SK-N-SH (cell line): ENCODE measurements around the gene SOX18. TPM values are rescaled to one million over a fixed set of nuclear protein-coding genes. Genes with fewer than 3 reads are reported as not detected.

Experiments used
- CTCF ChIA-PET: fragments of 300-600, 350-600 bp; formaldehyde crosslinking; extraction: SDS; loops from one replicate; lab custom pipeline; 2021; lab: Yijun Ruan, JAX
- POLR2A ChIA-PET: fragments of 350-600 bp; sonication (Branson Sonifier 250); formaldehyde crosslinking; extraction: SDS; loops from one replicate; lab custom pipeline; 2020; ENCODE audit warnings: antibody characterized with exemption, inconsistent platforms; lab: Yijun Ruan, JAX
- DNase-seq: peaks from one replicate; pipeline ENCODE4 v3.0.0; 2012
- H2AFZ ChIP-seq: fragments of 200-600 bp; sonication (generic); 2 replicates; pipeline ENCODE4 v1.8.1; 2016; ENCODE audit warnings: antibody characterized with exemption, mild to moderate bottlenecking, low read depth
- H3F3A ChIP-seq: fragments of 200-600 bp; sonication (generic); replicated peaks from 2 replicates; pipeline ENCODE3; 2016; ENCODE audit warnings: antibody characterized with exemption, mild to moderate bottlenecking; ENCODE audit not compliant: insufficient read depth
- H3K27ac ChIP-seq, 2 experiments: fragments of 200-500 bp in 1 of 2; fragments of 200-600 bp in 1 of 2; sonication (Bioruptor generic) in 1 of 2; sonication (generic), shearing (Covaris generic) in 1 of 2; 2 replicates each; pipeline versions ENCODE4 v1.5.1 to v1.6.1; 2014 to 2016; ENCODE audit warnings: low read depth in 2 of 2, inconsistent platforms in 1 of 2, low read length in 1 of 2, mild to moderate bottlenecking in 1 of 2, mixed read lengths in 1 of 2
- H3K27me3 ChIP-seq: fragments of 200-600 bp; sonication (generic), shearing (Covaris generic); 2 replicates; pipeline ENCODE4 v1.6.1; 2016; ENCODE audit warnings: mixed run types; ENCODE audit not compliant: insufficient read depth
- H3K36me3 ChIP-seq, 2 experiments: fragments of 200-500 bp in 1 of 2; fragments of 200-600 bp in 1 of 2; sonication (Bioruptor generic) in 1 of 2; sonication (generic) in 1 of 2; replicated peaks in 1 of 2; 2 replicates each; pipeline versions ENCODE3 to v1.5.1; 2014 to 2016; ENCODE audit warnings: low read length in 1 of 2, mild to moderate bottlenecking in 1 of 2; ENCODE audit not compliant: insufficient read depth in 2 of 2, control insufficient read depth in 1 of 2
- H3K4me1 ChIP-seq, 2 experiments: fragments of 200-500 bp in 1 of 2; fragments of 200-600 bp in 1 of 2; sonication (Bioruptor generic) in 1 of 2; sonication (generic), shearing (Covaris generic) in 1 of 2; 2 replicates each; pipeline versions ENCODE4 v1.5.1 to v1.6.1; 2014 to 2016; ENCODE audit warnings: low read depth in 1 of 2, low read length in 1 of 2, mixed run types in 1 of 2; ENCODE audit not compliant: insufficient read depth in 2 of 2, control insufficient read depth in 1 of 2
- H3K4me2 ChIP-seq: fragments of 200-600 bp; sonication (generic), shearing (Covaris generic); 2 replicates; pipeline ENCODE4 v1.6.1; 2017; ENCODE audit warnings: mixed run types
- H3K4me3 ChIP-seq, 2 experiments: fragments of 200-500 bp in 1 of 2; fragments of 200-600 bp in 1 of 2; sonication (Bioruptor generic) in 1 of 2; sonication (generic), shearing (Covaris generic) in 1 of 2; 2 replicates each; pipeline versions ENCODE4 v1.5.1 to v1.8.1; 2014 to 2016; ENCODE audit warnings: low read depth in 2 of 2, inconsistent platforms in 1 of 2, low read length in 1 of 2, mild to moderate bottlenecking in 1 of 2, mixed read lengths in 1 of 2, moderate library complexity in 1 of 2
- H3K79me2 ChIP-seq: fragments of 200-600 bp; sonication (generic); 2 replicates; pipeline ENCODE4 v1.8.1; 2017; ENCODE audit warnings: mild to moderate bottlenecking; ENCODE audit not compliant: insufficient read depth
- H3K9ac ChIP-seq: fragments of 200-600 bp; sonication (generic); 2 replicates; pipeline ENCODE4 v1.6.1; 2017; ENCODE audit warnings: mixed run types
- H3K9me2 ChIP-seq: fragments of 200-600 bp; sonication (generic); 2 replicates; pipeline ENCODE4 v1.6.1; 2017; ENCODE audit warnings: mixed run types
- H3K9me3 ChIP-seq: fragments of 200-600 bp; sonication (generic); 2 replicates; pipeline ENCODE4 v1.6.1; 2017; ENCODE audit warnings: mixed run types, mild to moderate bottlenecking, moderate library complexity
- H4K20me1 ChIP-seq: fragments of 200-600 bp; sonication (generic); 2 replicates; pipeline ENCODE4 v1.6.1; 2017; ENCODE audit warnings: mild to moderate bottlenecking, mixed run types; ENCODE audit not compliant: insufficient read depth
- EP300 ChIP-seq, 2 experiments: IDR thresholded peaks; 2 replicates each; pipeline versions ENCODE4 v1.4.0 to v1.6.1; 2012; ENCODE audit warnings: borderline replicate concordance in 1 of 2, low read depth in 1 of 2, low read length in 1 of 2
- FOSL2 ChIP-seq: IDR thresholded peaks from 2 replicates; pipeline ENCODE4 v1.4.0; 2012; ENCODE audit warnings: low read depth, mild to moderate bottlenecking, moderate library complexity, borderline replicate concordance
- FOXM1 ChIP-seq: IDR thresholded peaks from 2 replicates; pipeline ENCODE4 v1.4.0; 2012; ENCODE audit warnings: low read depth, mild to moderate bottlenecking
- JUND ChIP-seq: IDR thresholded peaks from 2 replicates; pipeline ENCODE4 v1.4.0; 2012
- MEF2A ChIP-seq: IDR thresholded peaks from 2 replicates; pipeline ENCODE4 v1.4.0; 2012; ENCODE audit warnings: low read depth, borderline replicate concordance
- RFX5 ChIP-seq: IDR thresholded peaks from 2 replicates; pipeline ENCODE4 v1.6.1; 2012; ENCODE audit warnings: mild to moderate bottlenecking, improper control_type of control experiment, low read length
- SIN3A ChIP-seq: IDR thresholded peaks from 2 replicates; pipeline ENCODE4 v1.6.1; 2012; ENCODE audit warnings: low read depth, mild to moderate bottlenecking, low read length, moderate library complexity, borderline replicate concordance
- TCF12 ChIP-seq: IDR thresholded peaks from 2 replicates; pipeline ENCODE4 v1.4.0; 2012
- USF2 ChIP-seq: fragments of 150-350 bp; IDR thresholded peaks from 2 replicates; pipeline ENCODE4 v1.6.1; 2017; ENCODE audit warnings: antibody characterized with exemption, low read length, low read depth, borderline replicate concordance
- WGBS: methylation state at CpG from one replicate; pipeline ENCODE4 v1.1.6; 2017; ENCODE audit warnings: low lambda C conversion rate; 5-methylcytosine and 5-hydroxymethylcytosine counted together
- polyA plus RNA-seq, 3 experiments: library from polyadenylated mRNA; depleted of rRNA; stranded (reverse); fragments of >200 nt; gene quantifications; 2 replicates each; pipeline ENCODE4 v1.2.3, GENCODE V29; 2012

SOX18 gene
- polyA plus RNA-seq, 1 of the 3 experiments (the other 2 are of a cell fraction), result not detected

GRCh38 chr20:64086801-64087200, 37.4 kb upstream of the SOX18 start:
- TF ChIP-seq FOXM1 (no peak), USF2 (no peak), FOSL2 (no peak), RFX5 (no peak), JUND (no peak), MEF2A (no peak), SIN3A (no peak), EP300 (IDR thresholded peaks at IDR 0.05; ENCODE audit: borderline replicate concordance in 1 of 2, low read depth in 1 of 2, low read length in 1 of 2) (no peak), TCF12 (no peak)
- Histone ChIP-seq H3K27ac (no peak overlapping the region), H2AFZ (no peak overlapping the region), H3K9ac (no peak overlapping the region), H3K27me3 (no peaks in the 10 kb centered on the region; the same call in 1 of the 2 replicates), H3K79me2 (no peaks in the 10 kb centered on the region), H3K4me3 (no peak overlapping the region), H3F3A (peaks cover 2% of the 10 kb centered on the region), H3K36me3 (no peaks in the 10 kb centered on the region), H4K20me1 (no peaks in the 10 kb centered on the region), H3K4me1 (peaks cover 0 to 32% of the 10 kb centered on the region in 2 experiments; a peak in 2 of 4 replicates), H3K9me2 (no peaks in the 10 kb centered on the region), H3K9me3 (no peaks in the 10 kb centered on the region), H3K4me2 (no peak overlapping the region)
- WGBS, result 83% methylated on average over 10 of the region's 11 CpGs
- ChIA-PET CTCF (interaction anchor here (1.5 to 12.9 kb wide), 3 partner anchors 15 to 107 kb away, joined by 3 to 252 read pairs (median 6); partner anchors contain the start of genes NPBWR2 and SAMD10), POLR2A (no interaction called here)
- DNase-seq, result no peak

- CTCF ChIA-PET, result interaction anchor here (0.9 to 12.9 kb wide), 11 partner anchors 11 to 171 kb away, joined by 3 to 252 read pairs (median 11); partner anchors contain the start of genes C20orf204, NPBWR2 and PCMTD2
- no peak overlapping the region for H3K27ac ChIP-seq
- DNase-seq, result no peak
- H3F3A ChIP-seq, result peaks cover 11% of the 10 kb centered on the region
- POLR2A ChIA-PET, result interaction anchor here (1.2 kb wide), 1 partner anchor 171 kb away, joined by 4 read pairs; the partner anchor contains the start of gene PCMTD2
- H3K4me3 ChIP-seq, result no peak overlapping the region
- H3K4me2 ChIP-seq, result no peak overlapping the region
- H3K9me3 ChIP-seq, result no peaks in the 10 kb centered on the region
- H3K9ac ChIP-seq, result no peak overlapping the region
- H3K36me3 ChIP-seq, result no peaks in the 10 kb centered on the region
- H2AFZ ChIP-seq, result no peak overlapping the region
- TF ChIP-seq RFX5, result no peak
- no peaks in the 10 kb centered on the region for H4K20me1 ChIP-seq
- no peaks in the 10 kb centered on the region for H3K79me2 ChIP-seq
- peaks cover 0 to 26% of the 10 kb centered on the region in 2 experiments; a peak in 2 of 4 replicates for H3K4me1 ChIP-seq
- no peaks in the 10 kb centered on the region; the same call in 1 of the 2 replicates for H3K27me3 ChIP-seq
- H3K9me2 ChIP-seq, result no peaks in the 10 kb centered on the region
- 13% methylated on average over 7 of the region's 23 CpGs for WGBS
Observed at GRCh38 chr20:64084685-64085152, 35.3 kb upstream of the SOX18 start.
